PC-9 (cell line): Measurements from ENCODE around the gene MS4A15. TPM values are rescaled to one million over a fixed set of nuclear protein-coding genes. Genes with fewer than 3 reads are reported as not detected.

Experiments
- BruUV-seq: library from RNA; stranded (reverse); fragments of 400-500 nt; replicated peaks from 2 replicates; lab custom pipeline; 2021; lab: Mats Ljungman, UMichigan
- CTCF ChIA-PET: fragments of 300-600 bp; sonication (Branson Sonifier 250); formaldehyde crosslinking; loops from one replicate; lab custom pipeline; 2022; ENCODE audit warnings: antibody characterized with exemption; lab: Charles Lee
- POLR2A ChIA-PET: fragments of 300-600 bp; sonication (Branson Sonifier 250); formaldehyde crosslinking; loops from one replicate; lab custom pipeline; 2022; ENCODE audit warnings: antibody characterized with exemption; ENCODE audit not compliant: unreplicated experiment; lab: Charles Lee
- DNase-seq, 2 experiments: peaks; one replicate each; pipeline versions ENCODE4 v3.0.0 to v3.0.0-alpha.2; 2015 to 2022; ENCODE audit warnings: mixed read lengths in 1 of 2
- H2AFZ ChIP-seq: fragments of 200-600 bp; sonication (generic); 2 replicates; pipeline ENCODE4 v1.8.1; 2017; ENCODE audit warnings: antibody characterized with exemption
- H3F3A ChIP-seq: fragments of 200-600 bp; sonication (generic); 2 replicates; pipeline ENCODE4 v1.8.1; 2017; ENCODE audit warnings: antibody characterized with exemption, mild to moderate bottlenecking, low read depth; ENCODE audit not compliant: insufficient read depth
- H3K27ac ChIP-seq: fragments of 200-600 bp; sonication (generic); 2 replicates; pipeline ENCODE4 v1.6.1; 2016; ENCODE audit warnings: mixed run types
- H3K27me3 ChIP-seq: fragments of 200-600 bp; sonication (generic); 2 replicates; pipeline ENCODE4 v1.6.1; 2016; ENCODE audit warnings: low read depth, mixed run types; ENCODE audit not compliant: insufficient read depth
- H3K36me3 ChIP-seq: fragments of 200-600 bp; sonication (generic); 2 replicates; pipeline ENCODE4 v1.6.1; 2016; ENCODE audit warnings: low read depth, mixed run types
- H3K4me1 ChIP-seq: fragments of 200-600 bp; sonication (generic); replicated peaks from 2 replicates; pipeline ENCODE4 v1.6.1; 2016; ENCODE audit warnings: mixed run types; ENCODE audit not compliant: insufficient read depth
- H3K4me2 ChIP-seq: fragments of 200-600 bp; sonication (generic); 2 replicates; pipeline ENCODE4 v1.6.1; 2017; ENCODE audit warnings: mixed run types
- H3K4me3 ChIP-seq: fragments of 200-600 bp; sonication (generic); 2 replicates; pipeline ENCODE4 v1.6.1; 2016; ENCODE audit warnings: mixed run types
- H3K79me2 ChIP-seq: fragments of 200-600 bp; sonication (generic); 2 replicates; pipeline ENCODE4 v1.6.1; 2017; ENCODE audit warnings: low read depth, mixed run types
- H3K9me2 ChIP-seq: fragments of 200-600 bp; sonication (generic); 2 replicates; pipeline ENCODE4 v1.8.1; 2017; ENCODE audit warnings: mild to moderate bottlenecking; ENCODE audit not compliant: insufficient read depth
- H3K9me3 ChIP-seq: fragments of 200-600 bp; sonication (generic); 2 replicates; pipeline ENCODE4 v1.8.1; 2016; ENCODE audit warnings: low read depth; ENCODE audit not compliant: insufficient read depth
- H4K20me1 ChIP-seq: fragments of 200-600 bp; sonication (generic); 2 replicates; pipeline ENCODE4 v1.8.1; 2017; ENCODE audit not compliant: insufficient read depth
- CTCF ChIP-seq: fragments of 200-600 bp; sonication (generic); conservative IDR thresholded peaks from 2 replicates; pipeline ENCODE4 v1.6.1; 2017; ENCODE audit warnings: mixed run types, antibody characterized with exemption, mild to moderate bottlenecking, moderate library complexity
- EZH2 ChIP-seq: fragments of 200-600 bp; sonication (generic); IDR thresholded peaks from 2 replicates; pipeline ENCODE4 v1.8.0; 2017; ENCODE audit warnings: antibody characterized with exemption, low read depth
- intact Hi-C: fragments of 100-400 bp; cut with micrococcal nuclease; formaldehyde crosslinking; loops from one replicate; pipeline ENCODE4 v1.10.0; 2022; ENCODE audit not compliant: unreplicated experiment
- total RNA-seq: library from RNA; stranded (reverse); gene quantifications from 2 replicates; pipeline ENCODE4 v1.2.3, GENCODE V29; 2021

Gene MS4A15
- total RNA-seq, 1 experiment from 2014 or later = not detected

GRCh38 chr11:60810151-60810550, 53.5 kb downstream of the MS4A15 start:
- POLR2A ChIA-PET = no interaction called here
- H3K36me3 ChIP-seq = no peaks in the 10 kb centered on the region
- intact Hi-C loops = no loop called here
- H3K4me2 ChIP-seq = no peak overlapping the region
- H3F3A ChIP-seq = no peaks in the 10 kb centered on the region
- peaks cover 63% of the 10 kb centered on the region for H3K27me3 ChIP-seq
- H3K79me2 ChIP-seq = no peaks in the 10 kb centered on the region
- TF ChIP-seq CTCF (no peak), EZH2 (no peak)
- no peaks in the 10 kb centered on the region for H3K9me2 ChIP-seq
- no peaks in the 10 kb centered on the region for H3K4me1 ChIP-seq
- no peak for DNase-seq
- BruUV-seq = no TSS peak
- H3K27ac ChIP-seq = no peak overlapping the region
- CTCF ChIA-PET = no interaction called here
- no peaks in the 10 kb centered on the region; the same call in 1 of the 2 replicates for H4K20me1 ChIP-seq
- H2AFZ ChIP-seq = no peak overlapping the region
- H3K4me3 ChIP-seq = no peak overlapping the region
- no peaks in the 10 kb centered on the region for H3K9me3 ChIP-seq

- TF ChIP-seq CTCF (no peak), EZH2 (no peak)
- no peak overlapping the region for H3K4me3 ChIP-seq
- H3K27ac ChIP-seq = no peak overlapping the region
- peaks cover 59% of the 10 kb centered on the region for H3K27me3 ChIP-seq
- ChIA-PET CTCF (no interaction called here), POLR2A (no interaction called here)
- no peaks in the 10 kb centered on the region; the same call in 1 of the 2 replicates for H4K20me1 ChIP-seq
- BruUV-seq = no TSS peak
- DNase-seq = no peak
- H3K79me2 ChIP-seq = no peaks in the 10 kb centered on the region
- H2AFZ ChIP-seq = no peak overlapping the region
- no peaks in the 10 kb centered on the region for H3K9me3 ChIP-seq
- intact Hi-C loops = no loop called here
- H3K36me3 ChIP-seq = no peaks in the 10 kb centered on the region
- no peak overlapping the region for H3K4me2 ChIP-seq
- no peaks in the 10 kb centered on the region for H3K4me1 ChIP-seq
- H3K9me2 ChIP-seq = no peaks in the 10 kb centered on the region
- H3F3A ChIP-seq = no peaks in the 10 kb centered on the region
Measured at GRCh38 chr11:60810569-60810968, 53.9 kb downstream of the MS4A15 start.

- no TSS peak for BruUV-seq
- TF ChIP-seq CTCF = no peak
- TF ChIP-seq EZH2 = no peak
- no peak overlapping the region for H2AFZ ChIP-seq
- no peak overlapping the region for H3K27ac ChIP-seq
- no peaks in the 10 kb centered on the region for H3K79me2 ChIP-seq
- H3K27me3 ChIP-seq = peaks cover 54% of the 10 kb centered on the region
- no peaks in the 10 kb centered on the region; the same call in 1 of the 2 replicates for H4K20me1 ChIP-seq
- H3K4me1 ChIP-seq = no peaks in the 10 kb centered on the region
- H3K9me3 ChIP-seq = peaks cover 5% of the 10 kb centered on the region
- intact Hi-C loops = no loop called here
- ChIA-PET POLR2A (no interaction called here), CTCF (no interaction called here)
- H3F3A ChIP-seq = no peaks in the 10 kb centered on the region
- no peak overlapping the region for H3K4me3 ChIP-seq
- no peaks in the 10 kb centered on the region for H3K9me2 ChIP-seq
- H3K36me3 ChIP-seq = no peaks in the 10 kb centered on the region
- DNase-seq = no peak
- no peak overlapping the region for H3K4me2 ChIP-seq
Measured at GRCh38 chr11:60813324-60813723, 56.7 kb downstream of the MS4A15 start.
